ENCODE measurements around the gene AIG1. TPM values are rescaled to one million over a fixed set of nuclear protein-coding genes. Genes with fewer than 3 reads are reported as not detected.
A peak's percentile ranks its signal among the peaks of the same experiment; 100 is the strongest.

AIG1 gene
- polyA plus RNA-seq, 1 experiment, result 65.1 TPM

- Histone ChIP-seq H3K27ac (ENCODE audit: low read depth, low read length) (no peak overlapping the region), H3K4me3 (ENCODE audit: low read depth, low read length) (no peak overlapping the region), H3K27me3 (ENCODE audit: control insufficient read depth, insufficient read depth, low read length) (no peaks in the 10 kb centered on the region), H3K9me3 (ENCODE audit: control insufficient read depth, insufficient read depth, low read length) (peaks cover 4% of the 10 kb centered on the region)
- ChIA-PET CTCF (interaction anchor here (0.5 to 0.6 kb wide), 3 partner anchors 72 to 119 kb away, joined by 4 to 5 read pairs (median 5); no protein-coding TSS in a partner anchor), POLR2A (no interaction called here)
- DNase-seq (ENCODE audit: low read depth, low spot score), result no peak
- TF ChIP-seq CTCF (IDR thresholded peaks at IDR 0.05; ENCODE audit: low read depth, low read length), result no peak
These were observed 273.2 kb downstream of the AIG1 start for GRCh38 chr6:143333749-143334520.

- no peak for TF ChIP-seq CTCF (IDR thresholded peaks at IDR 0.05; ENCODE audit: low read depth, low read length)
- POLR2A ChIA-PET, result no interaction called here
- Histone ChIP-seq H3K4me3 (ENCODE audit: low read depth, low read length) (no peak overlapping the region), H3K27me3 (ENCODE audit: control insufficient read depth, insufficient read depth, low read length) (no peaks in the 10 kb centered on the region), H3K27ac (ENCODE audit: low read depth, low read length) (no peak overlapping the region), H3K9me3 (ENCODE audit: control insufficient read depth, insufficient read depth, low read length) (peaks cover 4% of the 10 kb centered on the region)
- DNase-seq (ENCODE audit: low read depth, low spot score), result no peak
- CTCF ChIA-PET, result interaction anchor here (0.6 kb wide), 1 partner anchor 428 kb away, joined by 3 read pairs; no protein-coding TSS in a partner anchor
These were observed 275.2 kb downstream of the AIG1 start for GRCh38 chr6:143335865-143336264.

- ChIA-PET CTCF (interaction anchor here (2.0 kb wide), 1 partner anchor 8 kb away, joined by 7 read pairs; no protein-coding TSS in a partner anchor), POLR2A (interaction anchor here (0.7 kb wide), 1 partner anchor 14 kb away, joined by 3 read pairs; no protein-coding TSS in a partner anchor)
- peaks cover 4% of the 10 kb centered on the region for H3K9me3 ChIP-seq (ENCODE audit: control insufficient read depth, insufficient read depth, low read length)
- peak overlapping the region; percentile 55 for H3K27ac ChIP-seq (ENCODE audit: low read depth, low read length)
- DNase-seq (ENCODE audit: low read depth, low spot score), result peak; percentile 6
- H3K27me3 ChIP-seq (ENCODE audit: control insufficient read depth, insufficient read depth, low read length), result no peaks in the 10 kb centered on the region
- TF ChIP-seq CTCF (IDR thresholded peaks at IDR 0.05; ENCODE audit: low read depth, low read length), result no peak
- H3K4me3 ChIP-seq (ENCODE audit: low read depth, low read length), result no peak overlapping the region
These were observed 275.9 kb downstream of the AIG1 start for GRCh38 chr6:143336446-143337152.

GRCh38 chr6:143337201-143337949 lies 276.7 kb downstream of the AIG1 start:
- H3K4me3 ChIP-seq (ENCODE audit: low read depth, low read length), result no peak overlapping the region
- ChIA-PET POLR2A (interaction anchor here (0.7 kb wide), 1 partner anchor 15 kb away, joined by 3 read pairs; no protein-coding TSS in a partner anchor), CTCF (interaction anchor here (1.2 to 2.0 kb wide), 3 partner anchors 9 to 25 kb away, joined by 3 to 7 read pairs (median 4); no protein-coding TSS in a partner anchor)
- DNase-seq (ENCODE audit: low read depth, low spot score), result no peak
- peak overlapping the region; percentile 55 for H3K27ac ChIP-seq (ENCODE audit: low read depth, low read length)
- peak; percentile 48 for TF ChIP-seq CTCF (IDR thresholded peaks at IDR 0.05; ENCODE audit: low read depth, low read length)
- no peaks in the 10 kb centered on the region for H3K27me3 ChIP-seq (ENCODE audit: control insufficient read depth, insufficient read depth, low read length)
- peaks cover 4% of the 10 kb centered on the region for H3K9me3 ChIP-seq (ENCODE audit: control insufficient read depth, insufficient read depth, low read length)

Measured in AG04450 (cell line).